Spinal cord (tissue), 10 donors: ENCODE results near the gene QPCTL. TPM values are rescaled to one million over a fixed set of nuclear protein-coding genes. Genes with fewer than 3 reads are reported as not detected.
"Not testable (repeated sequence)": the region's sequence is repeated elsewhere in the genome, so short reads cannot be mapped to it uniquely, and the experiment has no call there.

Experiments used
- DNase-seq, 6 donors: peaks; one replicate each; pipeline versions ENCODE4 v3.0.0 to v3.0.0-alpha.2; 2013 to 2015; ENCODE audit warnings: low spot score in 6 of 6, low read depth in 4 of 6
- H3K27ac ChIP-seq: one replicate; pipeline ENCODE4 v1.5.1; 2013; ENCODE audit warnings: low read depth, low read length, control low read depth
- H3K27me3 ChIP-seq: one replicate; pipeline ENCODE4 v1.6.1; 2013; ENCODE audit warnings: low read length; ENCODE audit not compliant: control insufficient read depth, insufficient read depth
- H3K36me3 ChIP-seq: one replicate; pipeline ENCODE4 v1.6.1; 2013; ENCODE audit warnings: low read length; ENCODE audit not compliant: control insufficient read depth, insufficient read depth
- H3K4me1 ChIP-seq: one replicate; pipeline ENCODE4 v1.6.1; 2013; ENCODE audit warnings: low read length; ENCODE audit not compliant: control insufficient read depth, insufficient read depth
- H3K4me3 ChIP-seq: one replicate; pipeline ENCODE4 v1.5.1; 2013; ENCODE audit warnings: low read depth, low read length, control low read depth
- H3K9me3 ChIP-seq: one replicate; pipeline ENCODE4 v1.6.1; 2013; ENCODE audit warnings: low read length; ENCODE audit not compliant: control insufficient read depth, insufficient read depth
- WGBS: methylation state at CpG from one replicate; pipeline ENCODE4 v1.1.5; 2013; ENCODE audit warnings: missing lambda C conversion rate; ENCODE audit not compliant: insufficient coverage; 5-methylcytosine and 5-hydroxymethylcytosine counted together
- polyA plus RNA-seq, 2 donors: library from polyadenylated mRNA; unstranded; fragments of 120-200 nt; gene quantifications; one replicate each; pipeline ENCODE4 v1.2.1, GENCODE V29; 2013; ENCODE audit not compliant: insufficient read length in 2 of 2
- total RNA-seq, 2 donors: library from RNA; depleted of rRNA in 1 of 2; stranded (reverse); fragments of 120-200 nt in 1 of 2; fragments of >200 nt in 1 of 2; gene quantifications; one replicate each; pipeline versions ENCODE4 v1.2.3 to v1.2.4, GENCODE V29; 2013 to 2014
- donor health status: healthy.

Gene QPCTL
- total and polyA plus RNA-seq, 4 donors = 4.3 to 16.8 (median 8.4) TPM

DNA sequence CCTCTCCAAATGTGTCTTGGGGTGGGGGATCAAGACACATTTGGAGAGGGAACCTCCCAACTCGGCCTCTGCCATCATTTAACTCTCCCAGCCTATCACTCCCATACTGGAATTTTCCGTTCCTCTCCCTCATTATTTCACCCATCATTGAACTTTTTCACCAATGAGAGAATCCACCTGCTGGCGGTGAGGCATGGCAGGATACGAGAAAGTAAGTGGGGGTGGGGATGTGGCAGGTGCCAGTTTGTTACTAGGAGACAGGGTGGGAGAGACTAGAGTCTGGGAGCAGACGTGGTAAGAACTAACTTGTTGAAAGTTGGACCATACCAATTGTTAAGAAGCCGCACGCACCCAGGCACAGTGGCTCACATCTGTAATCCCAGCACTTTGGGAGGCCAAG, 17.5 kb upstream of the QPCTL start:
- H3K4me1 ChIP-seq = peaks cover 27% of the 10 kb centered on the region
- DNase-seq = no peak
- H3K4me3 ChIP-seq = no peak overlapping the region
- no peaks in the 10 kb centered on the region for H3K9me3 ChIP-seq
- no peaks in the 10 kb centered on the region for H3K36me3 ChIP-seq
- peaks cover 62% of the 10 kb centered on the region for H3K27me3 ChIP-seq
- 67% methylated on average over 4 of the region's 7 CpGs for WGBS
- H3K27ac ChIP-seq = no peak overlapping the region

DNA sequence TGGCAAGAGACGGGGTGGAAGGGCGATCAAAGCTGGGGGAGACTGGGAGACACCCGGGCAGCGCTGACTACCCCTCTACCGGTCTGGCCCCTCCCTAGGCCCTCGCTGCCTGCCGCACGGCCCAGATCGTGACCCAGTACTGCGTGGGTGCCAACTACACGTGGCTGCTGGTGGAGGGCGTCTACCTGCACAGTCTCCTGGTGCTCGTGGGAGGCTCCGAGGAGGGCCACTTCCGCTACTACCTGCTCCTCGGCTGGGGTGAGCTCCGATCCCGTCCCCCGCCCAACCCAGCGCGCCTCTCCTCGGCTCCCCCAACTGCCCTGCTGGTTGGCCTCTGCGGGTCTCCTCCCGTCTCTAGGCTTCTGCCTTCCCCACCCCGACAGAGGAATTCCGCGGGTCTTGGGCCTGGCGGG, 15.6 kb upstream of the QPCTL start:
- H3K9me3 ChIP-seq = no peaks in the 10 kb centered on the region
- DNase-seq = no peak
- no peak overlapping the region for H3K27ac ChIP-seq
- H3K27me3 ChIP-seq = peaks cover 43% of the 10 kb centered on the region
- WGBS = 7% methylated on average over 28 of the region's 28 CpGs
- H3K4me3 ChIP-seq = no peak overlapping the region
- peaks cover 25% of the 10 kb centered on the region for H3K4me1 ChIP-seq
- no peaks in the 10 kb centered on the region for H3K36me3 ChIP-seq

DNA sequence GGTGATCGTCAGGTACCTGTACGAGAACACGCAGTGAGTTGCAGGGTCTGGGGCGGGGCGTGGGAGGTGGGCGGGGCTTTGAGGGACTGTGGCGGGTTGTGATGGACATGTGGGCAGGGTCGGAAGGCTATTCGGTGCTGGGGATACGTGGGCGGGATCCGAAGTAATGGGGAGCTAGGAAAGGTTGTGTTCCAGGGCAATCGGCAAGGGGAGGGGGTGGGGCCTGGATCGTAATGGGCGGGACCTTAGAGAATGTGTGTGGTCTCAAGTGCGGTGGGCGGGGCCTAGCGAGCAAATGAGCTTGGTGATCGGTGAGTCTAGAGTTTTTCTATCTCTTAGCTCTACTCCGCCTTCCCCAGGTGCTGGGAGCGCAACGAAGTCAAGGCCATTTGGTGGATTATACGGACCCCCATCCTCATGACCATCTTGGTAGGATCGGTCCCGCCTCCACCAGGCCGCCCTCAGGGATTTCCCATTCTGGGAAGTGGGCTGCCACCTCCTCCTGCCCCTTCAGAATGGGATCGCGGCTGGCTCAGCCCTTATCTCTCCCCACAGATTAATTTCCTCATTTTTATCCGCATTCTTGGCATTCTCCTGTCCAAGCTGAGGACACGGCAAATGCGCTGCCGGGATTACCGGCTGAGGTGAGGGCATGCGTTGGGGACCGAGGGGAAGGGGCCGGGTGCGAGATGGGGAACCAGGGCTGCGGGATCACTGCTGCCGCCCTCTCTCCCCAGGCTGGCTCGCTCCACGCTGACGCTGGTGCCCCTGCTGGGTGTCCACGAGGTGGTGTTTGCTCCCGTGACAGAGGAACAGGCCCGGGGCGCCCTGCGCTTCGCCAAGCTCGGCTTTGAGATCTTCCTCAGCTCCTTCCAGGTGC, 14.9 kb upstream of the QPCTL start:
- 2% methylated on average over 46 of the region's 49 CpGs for WGBS
- H3K27ac ChIP-seq = no peak overlapping the region
- H3K27me3 ChIP-seq = peaks cover 39% of the 10 kb centered on the region
- H3K4me3 ChIP-seq = peak overlapping the region; percentile 21
- H3K9me3 ChIP-seq = no peaks in the 10 kb centered on the region
- peak in 4 of 6 donors; percentile 17 to 87 (median 57) for DNase-seq
- H3K36me3 ChIP-seq = no peaks in the 10 kb centered on the region
- peaks cover 29% of the 10 kb centered on the region for H3K4me1 ChIP-seq

DNA sequence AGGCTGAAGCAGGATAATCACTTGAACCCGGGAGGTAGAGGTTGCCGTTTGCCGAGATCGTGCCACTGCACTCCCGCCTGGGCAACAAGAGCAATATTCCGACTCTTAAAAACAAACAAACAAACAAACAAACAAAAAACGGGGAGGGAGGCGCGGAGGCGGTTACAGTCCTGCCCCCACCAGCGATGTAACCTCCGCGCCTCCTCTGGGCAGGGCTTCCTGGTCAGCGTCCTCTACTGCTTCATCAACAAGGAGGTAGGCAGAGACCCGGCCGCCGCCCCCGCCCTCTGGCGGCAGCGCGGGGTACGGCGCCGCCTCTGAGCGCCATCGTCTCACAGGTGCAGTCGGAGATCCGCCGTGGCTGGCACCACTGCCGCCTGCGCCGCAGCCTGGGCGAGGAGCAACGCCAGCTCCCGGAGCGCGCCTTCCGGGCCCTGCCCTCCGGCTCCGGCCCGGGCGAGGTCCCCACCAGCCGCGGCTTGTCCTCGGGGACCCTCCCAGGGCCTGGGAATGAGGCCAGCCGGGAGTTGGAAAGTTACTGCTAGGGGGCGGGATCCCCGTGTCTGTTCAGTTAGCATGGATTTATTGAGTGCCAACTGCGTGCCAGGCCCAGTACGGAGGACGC, 11.0 kb upstream of the QPCTL start:
- Histone ChIP-seq H3K4me1 (peaks cover 29% of the 10 kb centered on the region), H3K27ac (peak overlapping the region; percentile 52), H3K4me3 (peak overlapping the region; percentile 33), H3K36me3 (peaks cover 32% of the 10 kb centered on the region), H3K9me3 (no peaks in the 10 kb centered on the region), H3K27me3 (peaks cover 23% of the 10 kb centered on the region)
- DNase-seq = peak; percentile 35 to 88 (median 60)
- 3% methylated on average over 49 of the region's 51 CpGs for WGBS

DNA sequence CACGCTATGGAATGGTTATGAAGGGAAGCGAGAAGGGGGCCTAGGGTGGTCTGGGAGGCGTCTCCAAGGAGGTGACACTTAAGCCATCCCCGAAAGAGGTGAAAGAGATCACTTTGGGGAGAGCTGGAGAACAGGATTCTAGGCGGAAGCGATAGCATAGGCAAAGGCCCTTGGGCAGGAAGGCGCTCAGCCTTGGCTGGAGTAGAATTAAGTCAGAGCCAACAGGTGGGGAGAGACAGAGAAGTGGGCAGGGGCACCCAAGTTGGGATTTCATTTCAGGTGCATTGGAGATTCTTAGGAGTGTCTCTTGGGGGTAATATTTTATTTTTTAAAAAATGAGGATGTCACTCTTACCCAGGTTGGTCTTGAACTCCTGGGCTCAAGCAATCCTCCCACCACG, 10.3 kb upstream of the QPCTL start:
- H3K27ac ChIP-seq = no peak overlapping the region
- H3K36me3 ChIP-seq = peaks cover 38% of the 10 kb centered on the region
- H3K4me3 ChIP-seq = no peak overlapping the region
- H3K9me3 ChIP-seq = no peaks in the 10 kb centered on the region
- no peak for DNase-seq
- peaks cover 18% of the 10 kb centered on the region for H3K27me3 ChIP-seq
- H3K4me1 ChIP-seq = peaks cover 24% of the 10 kb centered on the region
- WGBS = 64% methylated on average over 7 of the region's 8 CpGs

DNA sequence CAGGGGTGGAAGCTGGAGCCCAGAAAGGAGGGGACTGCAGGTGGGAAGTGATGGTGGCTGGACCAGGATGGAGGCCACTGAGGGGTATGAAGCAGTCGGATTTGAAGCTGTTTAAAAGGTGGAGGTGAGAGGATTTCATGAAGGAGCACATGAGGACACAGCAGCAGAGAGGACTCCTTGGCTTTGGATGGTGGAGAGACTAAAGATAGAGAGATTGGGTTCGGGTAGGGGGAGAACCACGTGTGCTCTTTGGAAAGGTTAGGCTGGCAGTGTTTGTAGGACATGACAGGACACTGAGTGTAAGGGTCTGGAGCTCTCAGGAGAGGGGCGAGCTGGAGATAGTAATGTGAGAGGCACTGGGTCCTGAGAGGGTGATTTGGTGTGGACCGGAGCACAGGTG, 9.6 kb upstream of the QPCTL start:
- Histone ChIP-seq H3K9me3 (no peaks in the 10 kb centered on the region), H3K4me1 (peaks cover 17% of the 10 kb centered on the region), H3K36me3 (peaks cover 46% of the 10 kb centered on the region), H3K27me3 (peaks cover 10% of the 10 kb centered on the region), H3K27ac (no peak overlapping the region), H3K4me3 (no peak overlapping the region)
- no peak for DNase-seq
- 85% methylated on average over 5 of the region's 5 CpGs for WGBS

DNA sequence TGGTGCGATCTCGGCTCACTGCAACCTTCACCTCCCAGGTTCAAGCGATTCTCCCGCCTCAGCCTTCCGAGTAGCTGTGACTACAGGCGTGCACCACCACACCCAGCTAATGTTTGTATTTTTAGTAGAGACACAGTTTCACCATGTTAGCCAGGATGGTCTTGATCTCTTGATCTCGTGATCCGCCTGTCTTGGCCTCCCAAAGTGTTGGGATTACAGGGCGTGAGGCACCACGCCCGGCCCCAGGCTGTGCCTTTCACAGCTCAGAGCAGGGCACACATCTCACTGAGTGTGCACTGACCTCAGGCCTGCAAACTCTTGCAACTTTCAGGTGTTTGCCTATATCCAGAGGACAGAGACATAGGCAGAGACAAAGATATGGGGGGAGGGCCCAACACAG, 7.4 kb upstream of the QPCTL start:
- Histone ChIP-seq H3K4me1 (peaks cover 13% of the 10 kb centered on the region), H3K36me3 (peaks cover 57% of the 10 kb centered on the region)
- not testable (repeated sequence) for DNase-seq, H3K27ac ChIP-seq, H3K27me3 ChIP-seq, H3K4me3 ChIP-seq, H3K9me3 ChIP-seq
- WGBS = 83% methylated on average over 5 of the region's 11 CpGs

DNA sequence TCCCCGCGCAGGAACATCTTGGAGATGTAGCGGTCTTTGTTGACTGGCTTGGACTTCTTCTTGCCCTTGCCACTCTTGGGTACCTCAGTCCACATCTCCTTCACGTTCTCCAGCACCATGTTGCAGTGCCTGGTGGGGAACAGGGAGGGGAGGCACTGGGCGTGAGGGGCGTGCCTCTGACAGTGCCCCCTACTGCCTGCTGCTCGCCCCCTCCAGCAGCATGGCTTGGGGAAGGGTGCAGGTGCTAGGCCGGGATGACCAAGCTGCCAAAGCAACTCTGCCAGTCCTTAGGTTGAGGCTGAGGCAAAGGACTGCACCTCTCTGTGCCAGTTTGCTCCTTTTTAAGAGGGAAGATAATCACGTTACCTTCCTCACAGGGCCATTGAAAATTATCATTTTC, 4.9 kb upstream of the QPCTL start:
- Histone ChIP-seq H3K27me3 (no peaks in the 10 kb centered on the region), H3K27ac (no peak overlapping the region), H3K36me3 (peaks cover 57% of the 10 kb centered on the region), H3K4me3 (no peak overlapping the region), H3K9me3 (no peaks in the 10 kb centered on the region), H3K4me1 (peaks cover 7% of the 10 kb centered on the region)
- no peak for DNase-seq
- 94% methylated on average over 8 of the region's 9 CpGs for WGBS

DNA sequence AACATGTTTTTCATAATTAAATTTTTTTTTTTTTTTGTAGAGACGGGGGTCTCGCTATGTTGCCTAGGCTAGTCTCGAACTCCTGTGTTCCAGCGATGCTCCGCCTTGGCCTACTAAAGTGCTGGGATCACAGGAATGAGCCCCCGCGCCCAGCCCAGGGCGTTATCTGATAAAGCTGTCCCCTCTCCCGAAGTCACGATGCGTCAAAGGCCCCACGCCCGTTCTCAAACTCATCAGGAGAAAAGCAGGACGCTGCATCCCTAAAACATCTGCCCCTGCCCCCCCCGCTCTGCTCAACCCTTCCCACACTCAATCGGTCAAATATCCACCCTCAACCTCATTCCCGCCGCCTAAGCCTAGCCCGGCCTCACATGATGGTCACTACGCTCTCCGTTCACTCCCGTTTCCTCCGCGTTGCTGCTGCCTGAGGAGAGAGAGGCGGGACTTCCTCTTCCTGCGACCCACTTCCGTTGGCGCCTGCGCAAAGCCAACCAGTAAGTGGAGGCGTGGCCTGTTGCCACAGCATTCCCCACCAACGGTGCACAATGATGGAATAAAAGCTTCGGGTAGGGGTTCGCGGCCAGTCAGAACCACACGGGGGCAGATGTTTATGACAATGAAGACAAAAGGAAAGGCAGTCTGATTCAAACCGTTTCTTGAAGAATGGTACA, 815 bp upstream of the QPCTL start, which contains the start of gene SNRPD2:
Gene SNRPD2, minus strand, starts transcription at position 438 of the 671 bp plus-strand sequence. Its CDS starts 65 bp downstream, at position 373.
- 0% methylated on average over 34 of the region's 36 CpGs for WGBS
- peak; percentile 89 to 99 (median 96) for DNase-seq
- Histone ChIP-seq H3K27me3 (no peaks in the 10 kb centered on the region), H3K9me3 (no peaks in the 10 kb centered on the region), H3K4me1 (peaks cover 18% of the 10 kb centered on the region), H3K36me3 (peaks cover 40% of the 10 kb centered on the region), H3K27ac (peak within 1 kb of the TSS; percentile 98), H3K4me3 (peak within 1 kb of the TSS; percentile 69)
